K562 (cell line): ENCODE results near the gene CALD1. TPM values are rescaled to one million over a fixed set of nuclear protein-coding genes. Genes with fewer than 3 reads are reported as not detected.

Experiments used
- ATAC-seq: fragments of 200-7000 bp; cut with Tn5 transposase; 3 replicates; pipeline ENCODE4 v1.9.1; 2020; ENCODE audit warnings: moderate library complexity
- BruUV-seq: library from RNA; stranded (reverse); fragments of 400-500 nt; replicated peaks from 2 replicates; lab custom pipeline; 2021; lab: Mats Ljungman, UMichigan
- CTCF ChIA-PET: fragments of 300-600 bp; formaldehyde crosslinking; extraction: SDS; loops from one replicate; lab custom pipeline; 2021; ENCODE audit warnings: low intra/inter-chr PET ratio; lab: Yijun Ruan, JAX
- POLR2A ChIA-PET: fragments of 300-600, 350-650 bp; sonication (Branson Sonifier 250); formaldehyde crosslinking; extraction: SDS; loops from one replicate; lab custom pipeline; 2021; ENCODE audit warnings: antibody characterized with exemption, inconsistent platforms; lab: Yijun Ruan, JAX
- DNase-seq, 4 experiments: peaks; one replicate each; pipeline versions ENCODE4 v3.0.0 to v3.0.0-alpha.2; 2011 to 2018; ENCODE audit warnings: low spot score in 3 of 4, mixed read lengths in 3 of 4; ENCODE audit errors: extremely low read depth in 1 of 4
- FAIRE-seq: peaks from 2 replicates; lab custom pipeline; 2011; peaks lifted over from hg19 to GRCh38; lab: Jason Lieb, UNC
- H2AFZ ChIP-seq: 2 replicates; pipeline ENCODE4 v1.6.0; 2011; ENCODE audit warnings: low read depth, low read length, control low read depth, inconsistent platforms
- H3K27ac ChIP-seq: fragments of 200-600 bp; 3 replicates; pipeline ENCODE4 v1.8.0; 2011; ENCODE audit warnings: low read depth, mild to moderate bottlenecking, control low read depth, inconsistent platforms, low read length, moderate library complexity, mixed read lengths; ENCODE audit errors: extremely low read depth
- H3K27me3 ChIP-seq, 2 experiments: fragments of 300-600 bp in 1 of 2; 2 replicates in 1 of 2; 3 replicates in 1 of 2; pipeline versions ENCODE4 v1.6.0 to v1.8.0; 2011; ENCODE audit warnings: inconsistent platforms in 2 of 2, low read length in 2 of 2, mild to moderate bottlenecking in 1 of 2, mixed read lengths in 1 of 2, moderate library complexity in 1 of 2; ENCODE audit not compliant: control insufficient read depth in 2 of 2, insufficient read depth in 2 of 2
- H3K36me3 ChIP-seq: fragments of 300-600 bp; 3 replicates; pipeline ENCODE4 v1.8.0; 2011; ENCODE audit warnings: mild to moderate bottlenecking, low read length, inconsistent platforms; ENCODE audit not compliant: control insufficient read depth, insufficient read depth
- H3K4me1 ChIP-seq, 2 experiments: fragments of 200-600 bp in 1 of 2; replicated peaks in 1 of 2; 2 replicates in 1 of 2; 3 replicates in 1 of 2; pipeline versions ENCODE4 v1.5.1 to v1.8.0; 2011; ENCODE audit warnings: inconsistent platforms in 2 of 2, low read length in 2 of 2, mild to moderate bottlenecking in 1 of 2, mixed read lengths in 1 of 2, moderate library complexity in 1 of 2; ENCODE audit not compliant: control insufficient read depth in 2 of 2, insufficient read depth in 2 of 2
- H3K4me2 ChIP-seq: 2 replicates; pipeline ENCODE4 v1.6.1; 2011; ENCODE audit warnings: low read length, control low read depth, inconsistent platforms, mixed read lengths; ENCODE audit not compliant: insufficient read depth
- H3K4me3 ChIP-seq: fragments of 200-600 bp; sonication (generic), shearing (Covaris generic); 2 replicates; pipeline ENCODE4 v1.5.1; 2016; ENCODE audit warnings: control low read depth, inconsistent platforms
- H3K79me2 ChIP-seq: fragments of 200-600 bp; 3 replicates; pipeline ENCODE4 v1.8.0; 2011; ENCODE audit warnings: low read length, inconsistent platforms; ENCODE audit not compliant: control insufficient read depth, insufficient read depth
- H3K9ac ChIP-seq, 2 experiments: 2 replicates each; pipeline versions ENCODE4 v1.6.0 to v1.6.1; 2011; ENCODE audit warnings: low read depth in 2 of 2, low read length in 2 of 2, control low read depth in 1 of 2, inconsistent platforms in 1 of 2, mild to moderate bottlenecking in 1 of 2, mixed read lengths in 1 of 2; ENCODE audit not compliant: insufficient read depth in 1 of 2
- H3K9me1 ChIP-seq: one replicate; pipeline ENCODE4 v1.6.0; 2011; ENCODE audit warnings: inconsistent platforms, mild to moderate bottlenecking, low read length, moderate library complexity; ENCODE audit not compliant: control insufficient read depth, insufficient read depth
- H3K9me3 ChIP-seq: replicated peaks from 2 replicates; pipeline ENCODE4 v1.5.1; 2011; ENCODE audit warnings: low read depth, low read length, inconsistent platforms; ENCODE audit not compliant: control insufficient read depth, insufficient read depth
- H4K20me1 ChIP-seq: replicated peaks from 2 replicates; pipeline ENCODE4 v1.6.1; 2011; ENCODE audit warnings: low read length, inconsistent platforms, mixed read lengths; ENCODE audit not compliant: control insufficient read depth, insufficient read depth
- ARID4B ChIP-seq: sonication (generic); formaldehyde crosslinking; IDR thresholded peaks from 2 replicates; pipeline ENCODE4 v1.8.0; 2022; ENCODE audit warnings: mild to moderate bottlenecking, missing genetic modification reagents
- ETV1 ChIP-seq: fragments of 450-650 bp; conservative IDR thresholded peaks from 2 replicates; pipeline ENCODE4 v1.6.1; 2016; ENCODE audit warnings: missing genetic modification characterization, control low read depth, low read depth, missing compliant biosample characterization
- GTF2E2 ChIP-seq: fragments of 200-800 bp; sonication (Bioruptor generic); IDR thresholded peaks from 2 replicates; pipeline ENCODE4 v1.6.1; 2016; ENCODE audit warnings: missing genetic modification characterization, missing compliant biosample characterization
- HLTF ChIP-seq: fragments of 450-650 bp; IDR thresholded peaks from 2 replicates; pipeline ENCODE4 v1.6.1; 2016
- MYBL2 ChIP-seq, 2 experiments: fragments of 450-650 bp in 1 of 2; sonication (generic) in 1 of 2; formaldehyde crosslinking in 1 of 2; IDR thresholded peaks; 2 replicates each; pipeline versions ENCODE4 v1.6.1 to v1.8.1; 2017 to 2022; ENCODE audit warnings: borderline replicate concordance in 1 of 2, inconsistent platforms in 1 of 2, low read depth in 1 of 2, mild to moderate bottlenecking in 1 of 2, missing genetic modification reagents in 1 of 2, moderate library complexity in 1 of 2
- NELFE ChIP-seq: IDR thresholded peaks from 2 replicates; pipeline ENCODE4 v1.6.1; 2011; ENCODE audit warnings: mild to moderate bottlenecking; ENCODE audit not compliant: insufficient read depth, insufficient read length
- NKRF ChIP-seq: fragments of 450-650 bp; IDR thresholded peaks from 2 replicates; pipeline ENCODE4 v1.6.1; 2016; ENCODE audit warnings: borderline replicate concordance
- RB1 ChIP-seq: fragments of 450-650 bp; IDR thresholded peaks from 2 replicates; pipeline ENCODE4 v1.6.1; 2017; ENCODE audit warnings: low read depth, mild to moderate bottlenecking
- ZNF408 ChIP-seq: fragments of 250-450 bp; sonication (Bioruptor Pico); IDR thresholded peaks from 2 replicates; pipeline ENCODE4 v1.4.0; 2020; ENCODE audit warnings: low read depth, mild to moderate bottlenecking, moderate library complexity
- WGBS: fragments of 100-300 bp; shearing (Covaris generic); methylation state at CpG from one replicate; pipeline ENCODE4 v1.1.6; 2016; ENCODE audit warnings: low coverage, mixed read lengths; ENCODE audit not compliant: insufficient coverage; ENCODE audit errors: missing lambda C conversion rate; 5-methylcytosine and 5-hydroxymethylcytosine counted together
- in situ Hi-C: fragments of 300-500 bp; cut with MboI; formaldehyde crosslinking; loops from 4 replicates; pipeline ENCODE4 v1.15.0; 2018; ENCODE audit warnings: inconsistent platforms, mixed read lengths
- intact Hi-C: fragments of 100-400 bp; cut with micrococcal nuclease; formaldehyde crosslinking; loops from 2 replicates; pipeline ENCODE4 v1.14.2; 2022
- polyA plus RNA-seq, 8 experiments: library from polyadenylated mRNA; depleted of rRNA in 4 of 8; stranded (reverse) in 5 of 8; unstranded in 3 of 8; fragments of >200 nt; fragmentation: Nextera tagmentation in 2 of 8; fragmentation: Illumina TruSeq in 1 of 8; extraction: Ambion mirVana in 2 of 8; extraction: Trizol in 1 of 8; gene quantifications; 2 replicates each; pipeline versions ENCODE4 v1.2.1 to v1.2.3, GENCODE V29; 2011 to 2014; ENCODE audit warnings: inconsistent platforms in 1 of 8, missing spikeins in 1 of 8
- total RNA-seq, 7 experiments: library from RNA; depleted of rRNA in 6 of 7; stranded (reverse); fragments of >200 nt in 6 of 7; fragmentation: Illumina TruSeq in 2 of 7; extraction: Trizol in 2 of 7; gene quantifications; 2 replicates each; pipeline versions ENCODE4 v1.2.1 to v1.2.3, GENCODE V29; 2011 to 2021; ENCODE audit warnings: low replicate concordance in 1 of 7
- TF ChIP-seq, protein P1 (sequence below): fragments of 450-650 bp; formaldehyde crosslinking; IDR thresholded peaks from 2 replicates; pipeline ENCODE4 v1.4.0; 2022; ENCODE audit warnings: missing genetic modification characterization
- TF ChIP-seq, protein P2 (sequence below), 2 experiments: IDR thresholded peaks; 2 replicates each; pipeline ENCODE4 v1.6.1; 2011; ENCODE audit warnings: borderline replicate concordance in 1 of 2, control low read depth in 1 of 2, low read depth in 1 of 2, low read length in 1 of 2, mild to moderate bottlenecking in 1 of 2, mixed read lengths in 1 of 2, moderate library complexity in 1 of 2; ENCODE audit not compliant: insufficient read depth in 1 of 2, insufficient read length in 1 of 2, poor library complexity in 1 of 2, severe bottlenecking in 1 of 2; ENCODE audit errors: extremely low read depth in 1 of 2

CALD1 gene
- total and polyA plus RNA-seq, 9 of the 15 experiments (the other 6 are each of a cell fraction or from before 2014, with no cell fraction given): 0.40 TPM; not detected in 8

- BruUV-seq: no TSS peak
- no peak overlapping the region for H2AFZ ChIP-seq
- no peaks in the 10 kb centered on the region for H3K79me2 ChIP-seq
- DNase-seq (no peak), FAIRE-seq (no peak), ATAC-seq (no peak)
- H3K9me3 ChIP-seq: no peaks in the 10 kb centered on the region
- H3K36me3 ChIP-seq: no peaks in the 10 kb centered on the region
- no peak overlapping the region for H3K27ac ChIP-seq
- H3K4me2 ChIP-seq: no peak overlapping the region
- no peaks in the 10 kb centered on the region for H4K20me1 ChIP-seq
- peaks cover 16 to 19% of the 10 kb centered on the region in 2 experiments; a peak in 4 of 5 replicates for H3K27me3 ChIP-seq
- ChIA-PET CTCF (no interaction called here), POLR2A (no interaction called here)
- intact Hi-C loops (loop anchor here (5.0 to 10.0 kb wide), 3 partner anchors 65 to 427 kb away; no protein-coding TSS in a partner anchor), in situ Hi-C loops (loop anchor here (10.0 kb wide), 1 partner anchor 497 kb away; no protein-coding TSS in a partner anchor)
- H3K4me1 ChIP-seq: no peaks in the 10 kb centered on the region
- no peak overlapping the region for H3K9ac ChIP-seq
- no peak overlapping the region for H3K4me3 ChIP-seq
- under 1% methylated on average over 5 of the region's 5 CpGs for WGBS
- TF ChIP-seq ZNF408 (no peak), MYBL2 (IDR thresholded peaks at IDR 0.05; ENCODE audit: low read depth) (no peak), MYBL2 (CRISPR knock-in tag; IDR thresholded peaks at IDR 0.05; ENCODE audit: borderline replicate concordance) (no peak), NKRF (no peak), NELFE (no peak), RB1 (no peak), ETV1 (tag) (no peak), HLTF (no peak), GTF2E2 (tag) (no peak), ARID4B (CRISPR knock-in tag) (no peak)
- TF ChIP-seq, protein P1, sequence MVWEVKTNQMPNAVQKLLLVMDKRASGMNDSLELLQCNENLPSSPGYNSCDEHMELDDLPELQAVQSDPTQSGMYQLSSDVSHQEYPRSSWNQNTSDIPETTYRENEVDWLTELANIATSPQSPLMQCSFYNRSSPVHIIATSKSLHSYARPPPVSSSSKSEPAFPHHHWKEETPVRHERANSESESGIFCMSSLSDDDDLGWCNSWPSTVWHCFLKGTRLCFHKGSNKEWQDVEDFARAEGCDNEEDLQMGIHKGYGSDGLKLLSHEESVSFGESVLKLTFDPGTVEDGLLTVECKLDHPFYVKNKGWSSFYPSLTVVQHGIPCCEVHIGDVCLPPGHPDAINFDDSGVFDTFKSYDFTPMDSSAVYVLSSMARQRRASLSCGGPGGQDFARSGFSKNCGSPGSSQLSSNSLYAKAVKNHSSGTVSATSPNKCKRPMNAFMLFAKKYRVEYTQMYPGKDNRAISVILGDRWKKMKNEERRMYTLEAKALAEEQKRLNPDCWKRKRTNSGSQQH (CRISPR knock-in tag): no peak
- TF ChIP-seq, protein P2, sequence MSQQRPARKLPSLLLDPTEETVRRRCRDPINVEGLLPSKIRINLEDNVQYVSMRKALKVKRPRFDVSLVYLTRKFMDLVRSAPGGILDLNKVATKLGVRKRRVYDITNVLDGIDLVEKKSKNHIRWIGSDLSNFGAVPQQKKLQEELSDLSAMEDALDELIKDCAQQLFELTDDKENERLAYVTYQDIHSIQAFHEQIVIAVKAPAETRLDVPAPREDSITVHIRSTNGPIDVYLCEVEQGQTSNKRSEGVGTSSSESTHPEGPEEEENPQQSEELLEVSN (IDR thresholded peaks at IDR 0.05; ENCODE audit: borderline replicate concordance in 1 of 2, extremely low read depth in 1 of 2, insufficient read depth in 1 of 2, insufficient read length in 1 of 2, low read depth in 1 of 2, low read length in 1 of 2, poor library complexity in 1 of 2, severe bottlenecking in 1 of 2): no peak
- TF ChIP-seq, all 486 proteins: peak for 0
- H3K9me1 ChIP-seq: no peaks in the 10 kb centered on the region
Measured at GRCh38 chr7:134941952-134942351, 162.5 kb downstream of the CALD1 start.
